HG03103 (cell line): ENCODE measurements around the gene TMIGD1.

Source experiments
- ATAC-seq: cut with Tn5 transposase; IDR thresholded peaks from one replicate; pipeline ENCODE4 v1.9.1; 2021; ENCODE audit warnings: low read depth; ENCODE audit not compliant: unreplicated experiment

TMIGD1 gene

DNA sequence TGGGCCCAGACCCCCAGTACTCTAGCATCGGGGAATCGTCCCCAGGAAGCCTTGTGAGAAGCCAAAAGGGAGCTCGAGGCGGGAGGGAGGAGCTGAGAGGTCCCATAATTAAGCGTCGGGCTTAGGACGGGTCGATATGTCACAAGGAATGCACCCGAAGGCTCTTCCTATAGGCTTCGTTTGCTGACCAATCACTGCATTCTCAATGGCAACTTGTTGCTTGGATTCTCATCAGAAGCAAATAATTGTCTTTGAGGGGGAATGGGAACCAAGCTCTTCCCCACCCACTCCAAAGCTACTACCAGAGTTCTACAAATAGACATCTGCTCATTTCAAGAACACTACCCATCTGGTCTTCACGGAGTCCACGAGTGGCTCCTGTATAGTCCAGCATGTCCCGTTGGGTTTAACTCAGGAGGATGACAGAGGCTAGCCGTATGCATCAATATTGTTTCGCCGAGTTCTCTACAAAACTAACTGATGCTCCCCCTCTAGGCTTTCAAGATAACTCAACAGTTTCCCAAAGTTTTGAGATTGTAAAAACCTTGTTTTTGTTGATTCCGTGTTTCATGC, 41.5 kb downstream of the TMIGD1 start:
- ATAC-seq, result peak; percentile 15

DNA sequence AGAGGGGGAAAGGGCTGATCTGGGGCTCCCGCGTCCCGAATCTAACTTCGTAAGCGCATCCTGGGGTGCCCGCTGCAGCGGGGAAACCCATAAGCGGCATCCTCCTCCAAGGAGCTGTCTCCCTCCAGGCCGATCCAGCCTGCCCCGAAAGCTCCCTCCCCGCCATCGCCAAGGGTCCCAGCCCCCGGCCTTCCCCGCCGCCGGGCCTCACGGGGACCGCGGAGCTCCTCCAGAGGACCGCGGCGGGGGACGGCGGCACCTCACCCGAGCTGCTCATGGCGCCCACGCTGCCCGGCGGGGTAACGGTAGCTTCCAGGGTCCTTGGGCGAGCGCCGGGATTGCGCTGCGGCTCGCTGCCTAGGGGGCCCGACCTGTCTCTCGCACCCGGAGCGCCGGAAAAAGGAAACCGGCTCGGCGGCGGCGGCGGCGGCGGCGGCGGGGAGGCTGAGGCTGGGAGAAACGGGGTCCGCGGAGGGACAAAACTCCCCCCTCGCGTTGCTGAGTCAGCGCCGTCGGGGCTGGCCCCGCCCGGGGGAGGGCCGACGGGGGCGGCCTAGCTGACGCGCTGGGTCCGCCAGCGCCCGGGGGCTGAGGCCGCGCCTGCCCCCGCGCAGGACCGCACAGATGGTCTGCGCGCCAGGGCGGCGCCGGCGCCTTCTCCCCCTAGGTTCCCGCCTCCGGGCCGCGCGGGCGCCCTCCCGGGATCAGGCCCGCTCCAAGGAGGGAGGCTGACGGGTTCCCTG, 42.1 kb downstream of the TMIGD1 start, which contains the start of gene BLMH:
Gene BLMH (minus strand): TSS at position 402 of the 743 bp plus-strand sequence. CDS start 125 bp downstream, at position 277.
- peak; percentile 62 for ATAC-seq

DNA sequence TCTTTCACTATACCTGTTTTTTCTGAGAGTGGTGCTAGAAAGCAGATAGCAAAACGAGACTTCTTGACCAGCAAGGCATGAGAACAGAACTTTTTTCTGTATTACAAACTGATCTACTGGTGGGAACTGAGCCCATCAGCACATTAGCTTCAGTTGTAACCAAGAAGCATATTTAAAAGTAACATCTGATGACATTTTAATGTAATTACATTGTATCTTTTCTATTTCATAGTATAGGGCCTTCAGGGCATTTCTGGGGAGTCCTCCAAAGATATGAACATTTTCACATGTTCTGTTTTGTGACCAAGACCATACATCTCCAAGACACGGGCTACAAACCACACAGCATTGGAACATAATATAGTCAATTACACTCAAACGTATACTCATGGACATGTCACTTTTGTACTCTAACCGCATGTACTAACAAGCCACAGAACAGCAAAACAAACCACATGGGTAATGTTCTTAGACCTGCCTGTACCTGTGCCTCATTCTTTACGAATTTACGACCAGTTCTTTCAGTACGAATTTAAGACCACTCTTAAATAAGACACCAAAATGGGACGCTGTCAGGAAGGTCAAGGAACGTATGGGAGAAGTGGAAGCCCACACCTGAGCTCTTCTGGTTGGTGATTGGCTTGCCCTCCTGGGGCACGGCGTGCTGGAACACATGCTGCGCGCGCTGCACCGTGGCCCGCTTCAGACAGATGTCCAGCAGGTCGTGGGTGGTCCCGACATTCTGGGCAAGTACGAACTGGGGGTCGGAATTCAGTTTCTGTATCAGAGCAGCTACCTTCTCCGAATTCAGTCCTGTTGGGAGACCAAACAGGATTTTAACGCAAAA, 42.9 kb downstream of the TMIGD1 start:
- no peak for ATAC-seq

DNA sequence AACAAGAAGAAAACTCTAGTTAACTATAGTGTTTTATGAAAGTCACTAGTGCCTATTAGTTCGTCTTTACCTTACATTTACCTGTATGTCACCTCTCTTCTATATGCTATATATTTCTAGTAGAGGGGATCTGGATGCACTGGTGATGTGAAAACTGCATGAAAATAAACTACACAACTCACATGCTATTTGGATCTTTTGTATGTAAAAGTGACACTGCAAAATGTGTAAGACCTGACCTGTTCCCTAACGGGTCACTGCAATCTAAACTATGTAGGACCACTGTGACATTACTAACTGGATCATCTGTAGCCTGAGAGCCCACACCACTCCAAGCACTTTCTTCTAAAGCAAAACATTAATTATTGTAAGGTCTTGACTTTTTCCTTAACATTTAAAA, 43.8 kb downstream of the TMIGD1 start:
- no peak for ATAC-seq

DNA sequence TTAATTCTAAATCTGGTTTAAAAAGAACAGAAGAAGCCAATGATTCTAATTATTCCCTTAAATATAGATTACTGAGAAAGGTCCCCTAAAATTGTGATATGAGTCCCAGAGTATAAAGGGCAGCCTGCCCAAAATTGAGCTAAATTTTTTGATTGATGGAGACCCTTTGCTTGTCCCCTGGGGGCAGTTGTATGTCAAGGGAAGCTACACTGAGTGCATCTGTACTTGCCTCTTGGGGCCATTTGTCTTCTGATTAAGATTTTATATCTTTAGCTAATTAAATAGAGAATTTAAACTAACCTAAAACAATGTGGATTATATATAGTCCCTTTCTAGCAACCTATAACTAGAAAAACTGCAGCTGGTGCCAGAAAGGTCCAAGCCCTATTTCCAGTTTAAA, 54.7 kb downstream of the TMIGD1 start:
- ATAC-seq, result no peak

DNA sequence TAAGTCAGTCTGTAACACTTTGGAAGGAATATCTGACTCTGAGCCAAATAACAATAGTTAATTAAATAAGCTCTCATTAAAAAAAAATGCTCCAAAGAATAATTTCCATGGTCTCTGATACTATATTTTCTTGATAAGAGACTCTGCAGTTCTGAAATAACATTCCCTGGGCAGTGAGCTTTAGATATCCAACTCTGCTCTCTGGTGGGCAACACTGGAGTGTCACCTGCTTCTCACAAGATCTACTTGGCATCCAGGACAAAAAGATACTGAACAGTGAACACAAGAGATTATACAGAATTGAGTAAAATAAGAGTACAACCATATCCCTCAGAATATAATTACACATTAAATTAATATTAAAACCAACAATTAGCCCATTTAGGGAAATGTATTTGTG, 55.8 kb downstream of the TMIGD1 start:
- ATAC-seq, result no peak

DNA sequence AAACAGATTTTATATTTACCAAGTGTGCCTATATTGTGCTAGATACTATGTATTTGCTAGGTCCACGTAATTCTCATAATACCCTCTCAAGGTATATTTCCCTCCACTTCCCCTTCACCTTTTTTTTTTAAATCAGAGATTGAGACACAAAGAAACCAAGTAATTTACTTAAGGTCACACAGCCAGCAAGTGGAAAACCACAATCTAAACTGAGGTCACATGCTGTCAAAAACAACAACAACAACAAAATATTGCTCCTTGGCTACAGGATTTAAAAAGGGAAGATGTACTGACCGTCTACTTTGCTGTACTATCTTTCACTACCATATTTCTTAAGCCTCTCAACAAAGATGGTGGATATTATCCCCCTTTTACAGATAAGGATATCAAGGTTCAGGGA, 57.9 kb downstream of the TMIGD1 start:
- ATAC-seq, result no peak

DNA sequence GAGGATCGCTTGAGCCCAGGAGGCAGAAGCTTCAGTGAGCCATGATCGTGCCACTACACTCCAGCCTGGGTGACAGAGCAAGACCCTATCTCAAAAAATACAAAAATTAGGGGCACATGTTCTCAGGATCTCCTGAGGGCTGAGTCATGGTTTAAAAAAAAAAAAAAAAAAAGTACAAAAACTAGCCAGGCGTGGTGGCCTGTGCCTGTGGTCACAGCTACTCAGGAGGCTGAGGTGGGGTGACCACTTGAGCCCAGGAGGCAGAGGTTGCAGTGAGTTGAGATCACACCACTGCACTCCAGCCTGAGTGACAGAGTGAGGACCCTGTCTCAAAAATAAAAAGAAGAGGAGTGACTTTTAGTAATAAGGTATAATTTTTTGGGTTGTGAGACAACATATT, 59.0 kb downstream of the TMIGD1 start:
- ATAC-seq, result no peak

DNA sequence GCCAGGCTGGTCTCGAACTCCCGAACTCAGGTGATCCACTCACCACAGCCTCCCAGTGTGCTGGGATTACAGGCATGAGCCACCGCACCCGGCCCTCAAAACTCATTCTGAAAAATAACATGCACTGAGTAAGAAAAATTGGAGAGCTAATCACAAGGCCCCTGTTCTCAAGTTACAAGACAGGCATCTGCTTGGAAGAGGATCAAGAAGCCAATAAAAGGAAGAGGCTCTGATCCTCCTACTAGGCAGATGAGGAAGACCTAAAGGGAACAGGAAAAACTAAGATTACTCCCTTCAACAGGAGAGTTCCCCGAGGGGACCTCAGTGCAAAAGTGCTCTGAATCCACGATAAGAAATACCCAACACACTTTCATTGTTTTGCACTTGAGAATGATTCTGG, 60.5 kb downstream of the TMIGD1 start:
- no peak for ATAC-seq

DNA sequence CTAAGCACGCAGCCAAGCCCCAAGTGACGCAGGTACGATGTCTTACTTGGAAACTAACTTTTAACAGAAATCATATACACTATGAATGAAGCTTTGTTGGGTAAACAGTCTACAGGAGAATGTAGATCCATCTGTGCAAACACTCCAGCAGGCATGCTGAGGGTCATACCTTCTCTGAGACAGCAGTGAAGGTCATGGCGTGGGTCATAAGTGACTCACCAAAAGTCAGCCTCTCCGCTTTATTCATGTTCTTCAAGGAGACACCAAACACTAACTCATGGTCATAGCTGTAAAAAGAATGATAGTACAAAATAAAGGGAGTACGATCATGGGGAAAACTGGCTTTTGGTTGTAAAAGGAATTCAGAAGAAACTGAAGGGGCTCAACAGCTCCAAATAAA, 62.8 kb downstream of the TMIGD1 start:
- ATAC-seq, result no peak

DNA sequence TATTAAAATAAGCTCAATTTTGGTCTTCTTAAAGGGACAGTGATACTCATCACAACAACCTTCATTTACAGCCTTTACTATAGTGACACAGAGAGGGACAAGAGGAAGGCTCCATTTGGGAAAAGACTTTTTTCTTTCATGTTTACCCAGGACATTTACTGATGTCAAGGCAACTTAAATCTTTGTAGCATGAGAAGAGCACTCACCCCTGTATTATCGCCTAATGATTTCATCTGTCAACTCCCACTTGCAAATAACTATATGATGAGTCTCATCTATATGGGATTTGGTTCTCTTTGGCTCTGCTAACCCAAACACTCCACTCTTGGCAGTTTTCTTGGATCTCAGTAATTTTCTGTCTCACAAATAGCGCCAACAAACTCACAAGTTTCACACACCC, 66.2 kb downstream of the TMIGD1 start:
- ATAC-seq, result no peak
